NB4 (cell line): Measurements from ENCODE around the gene FBXL22.

Experiments
- CTCF ChIP-seq: IDR thresholded peaks from one replicate; pipeline ENCODE4 v1.5.1; 2012; ENCODE audit warnings: low read depth, low read length
- TF ChIP-seq, protein P1 (sequence below): IDR thresholded peaks from 2 replicates; pipeline ENCODE4 v1.6.1; 2011; ENCODE audit warnings: low read depth, low read length

- TF ChIP-seq CTCF: no peak
- TF ChIP-seq, protein P1, sequence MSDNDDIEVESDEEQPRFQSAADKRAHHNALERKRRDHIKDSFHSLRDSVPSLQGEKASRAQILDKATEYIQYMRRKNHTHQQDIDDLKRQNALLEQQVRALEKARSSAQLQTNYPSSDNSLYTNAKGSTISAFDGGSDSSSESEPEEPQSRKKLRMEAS: no peak
Measured at GRCh38 chr15:63551400-63551799, 45.8 kb upstream of the FBXL22 start.
